HepG2 (cell line): ENCODE data around the gene POLR3K. TPM values are rescaled to one million over a fixed set of nuclear protein-coding genes. Genes with fewer than 3 reads are reported as not detected.
A peak's percentile ranks its signal among the peaks of the same experiment; 100 is the strongest.

Source experiments
- ATF4 ChIP-seq, 2 experiments: fragments of 450-650 bp in 1 of 2; sonication (generic) in 1 of 2; formaldehyde crosslinking; IDR thresholded peaks; 2 replicates each; pipeline versions ENCODE4 v1.5.0 to v1.8.0; 2020 to 2022; ENCODE audit warnings: mild to moderate bottlenecking in 1 of 2, missing genetic modification reagents in 1 of 2
- BCL6 ChIP-seq: IDR thresholded peaks from 2 replicates; pipeline ENCODE4 v1.6.1; 2016; ENCODE audit warnings: missing genetic modification reagents, missing compliant biosample characterization
- CEBPG ChIP-seq: IDR thresholded peaks from 2 replicates; pipeline ENCODE4 v1.6.1; 2016
- ETV5 ChIP-seq: IDR thresholded peaks from 2 replicates; pipeline ENCODE4 v1.6.1; 2018; ENCODE audit warnings: missing biosample characterization, missing genetic modification reagents, inconsistent platforms, borderline replicate concordance
- FLYWCH1 ChIP-seq: sonication (generic); formaldehyde crosslinking; IDR thresholded peaks from 2 replicates; pipeline ENCODE4 v1.8.1; 2023; ENCODE audit warnings: mild to moderate bottlenecking, missing genetic modification reagents
- HOXA7 ChIP-seq: sonication (generic); formaldehyde crosslinking; IDR thresholded peaks from 2 replicates; pipeline ENCODE4 v1.8.1; 2022; ENCODE audit warnings: mild to moderate bottlenecking, missing genetic modification reagents, moderate library complexity
- NCOA5 ChIP-seq: sonication (generic); formaldehyde crosslinking; IDR thresholded peaks from 2 replicates; pipeline ENCODE4 v1.4.0; 2020; ENCODE audit warnings: missing genetic modification reagents
- NFE2 ChIP-seq: sonication (generic); formaldehyde crosslinking; IDR thresholded peaks from 2 replicates; pipeline ENCODE4 v1.4.0; 2020; ENCODE audit warnings: missing genetic modification reagents
- RARA ChIP-seq: IDR thresholded peaks from 2 replicates; pipeline ENCODE4 v1.6.1; 2016; ENCODE audit warnings: missing genetic modification reagents, missing compliant biosample characterization
- SAFB2 ChIP-seq: sonication (generic); formaldehyde crosslinking; IDR thresholded peaks from 2 replicates; pipeline ENCODE4 v1.5.1; 2020; ENCODE audit warnings: missing genetic modification reagents, low read depth, mild to moderate bottlenecking, borderline replicate concordance
- SMAD9 ChIP-seq: sonication (generic); formaldehyde crosslinking; IDR thresholded peaks from 2 replicates; pipeline ENCODE4 v1.5.1; 2020; ENCODE audit warnings: mild to moderate bottlenecking, missing genetic modification reagents
- SMARCC2 ChIP-seq: fragments of 450-650 bp; IDR thresholded peaks from 2 replicates; pipeline ENCODE4 v1.6.1; 2017; ENCODE audit warnings: antibody characterized with exemption, mild to moderate bottlenecking
- TOPORS ChIP-seq: sonication (generic); formaldehyde crosslinking; IDR thresholded peaks from 2 replicates; pipeline ENCODE4 v1.8.0; 2023; ENCODE audit warnings: mild to moderate bottlenecking, missing genetic modification reagents
- ZBTB43 ChIP-seq: sonication (generic); formaldehyde crosslinking; conservative IDR thresholded peaks from 2 replicates; pipeline ENCODE4 v1.4.0; 2020; ENCODE audit warnings: missing genetic modification reagents
- ZNF12 ChIP-seq: sonication (generic); formaldehyde crosslinking; IDR thresholded peaks from 2 replicates; pipeline ENCODE4 v1.5.0; 2020; ENCODE audit warnings: missing genetic modification reagents
- ZNF318 ChIP-seq: sonication (generic); formaldehyde crosslinking; IDR thresholded peaks from 2 replicates; pipeline ENCODE4 v1.4.0; 2020; ENCODE audit warnings: mild to moderate bottlenecking, missing genetic modification reagents
- ZNF597 ChIP-seq: sonication (generic); formaldehyde crosslinking; IDR thresholded peaks from 2 replicates; pipeline ENCODE4 v1.5.0; 2020; ENCODE audit warnings: missing genetic modification reagents
- ZNF747 ChIP-seq: sonication (generic); formaldehyde crosslinking; IDR thresholded peaks from 2 replicates; pipeline ENCODE4 v1.8.1; 2023; ENCODE audit warnings: missing genetic modification reagents, mild to moderate bottlenecking, borderline replicate concordance
- polyA plus RNA-seq, 8 experiments: library from polyadenylated mRNA; depleted of rRNA in 3 of 8; stranded (reverse) in 7 of 8; unstranded in 1 of 8; fragments of >200 nt; fragmentation: Illumina TruSeq in 4 of 8; extraction: Trizol in 4 of 8; gene quantifications; 2 replicates each; pipeline versions ENCODE4 v1.2.1 to v1.2.3, GENCODE V29; 2011 to 2016; ENCODE audit warnings: low read depth in 4 of 8, missing spikeins in 1 of 8, mixed read lengths in 1 of 8; ENCODE audit not compliant: insufficient read depth in 1 of 8
- total RNA-seq, 5 experiments: library from RNA; depleted of rRNA; stranded (reverse); fragments of >200 nt; fragmentation: Illumina TruSeq; extraction: Trizol; gene quantifications; 2 replicates each; pipeline ENCODE4 v1.2.3, GENCODE V29; 2016; ENCODE audit warnings: low read depth in 1 of 5

POLR3K gene
- total and polyA plus RNA-seq, 2 of the 13 experiments (the other 11 are each of a cell fraction or from before 2014, with no cell fraction given): 14.8 to 18.8 TPM

DNA sequence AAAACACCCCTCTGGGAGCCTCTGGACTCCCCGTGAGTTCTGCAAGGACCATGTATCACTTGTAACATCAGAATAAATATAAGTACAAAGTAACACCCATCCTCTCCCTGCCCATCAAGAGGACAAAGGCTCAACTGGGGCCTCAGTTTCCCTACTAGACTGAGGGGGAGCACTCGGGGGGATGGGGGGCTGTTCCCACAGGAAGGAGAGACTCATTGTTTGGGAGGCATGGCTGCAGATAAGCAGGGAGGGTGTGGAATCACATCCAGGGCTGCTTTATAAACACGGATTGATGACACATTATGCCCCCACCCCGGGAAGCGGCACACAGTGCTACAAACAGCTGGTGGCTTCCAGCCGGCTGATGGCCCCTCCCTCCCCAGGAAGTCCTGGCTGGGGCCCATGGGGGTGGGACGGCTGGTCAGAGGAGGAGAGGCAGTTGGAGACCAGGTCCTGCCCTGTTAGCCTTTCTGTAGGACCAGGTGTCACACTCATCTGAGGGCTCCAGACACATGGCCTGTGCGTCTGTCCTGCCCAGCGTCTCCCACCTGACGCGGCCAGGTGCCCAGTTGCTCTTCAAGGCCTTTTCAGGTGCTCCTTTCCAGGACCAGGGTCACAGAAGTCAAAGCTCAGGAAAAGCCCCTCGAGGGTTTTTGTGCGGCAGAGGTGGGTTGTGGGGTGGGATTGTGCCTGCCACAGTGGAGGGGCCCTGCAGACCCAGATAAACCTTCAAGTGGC, 23.3 kb upstream of the POLR3K start (continued):
- no peak for TF ChIP-seq ZNF318 (CRISPR knock-in tag)
- TF ChIP-seq ATF4 (CRISPR knock-in tag; IDR thresholded peaks at IDR 0.05): no peak
- TF ChIP-seq BCL6: no peak
- no peak for TF ChIP-seq ZBTB43 (CRISPR knock-in tag)
- TF ChIP-seq NFE2 (CRISPR knock-in tag): no peak
- no peak for TF ChIP-seq ZNF597 (CRISPR knock-in tag)
- no peak for TF ChIP-seq HOXA7 (CRISPR knock-in tag)
- peak; percentile 80 for TF ChIP-seq ETV5 (CRISPR knock-in tag)
- TF ChIP-seq SAFB2 (CRISPR knock-in tag): no peak
- TF ChIP-seq FLYWCH1 (CRISPR knock-in tag): no peak
- TF ChIP-seq SMAD9 (CRISPR knock-in tag): no peak
- TF ChIP-seq RARA (CRISPR knock-in tag): peak; percentile 14; the same call in 1 of the 2 replicates
- peak; percentile 40; the same call in 1 of the 2 replicates for TF ChIP-seq ZNF747
- no peak for TF ChIP-seq NCOA5 (CRISPR knock-in tag)
- TF ChIP-seq SMARCC2: no peak
- TF ChIP-seq TOPORS: no peak
- no peak for TF ChIP-seq ZNF12 (CRISPR knock-in tag)
- TF ChIP-seq CEBPG (CRISPR knock-in tag): no peak
